HG03432 (cell line): ENCODE data around the gene TH.

Experiments used
- ATAC-seq: cut with Tn5 transposase; IDR thresholded peaks from one replicate; pipeline ENCODE4 v1.9.1; 2021; ENCODE audit warnings: mild to moderate bottlenecking, moderate library complexity; ENCODE audit not compliant: unreplicated experiment

TH gene

GRCh38 chr11:2143799-2144543 lies 27.6 kb downstream of the TH start:
- ATAC-seq = no peak

GRCh38 chr11:2143477-2143798 lies 28.2 kb downstream of the TH start:
- ATAC-seq = no peak

- no peak for ATAC-seq
These were observed 28.8 kb downstream of the TH start for GRCh38 chr11:2142762-2143202.

- ATAC-seq = no peak
These were observed 29.3 kb downstream of the TH start for GRCh38 chr11:2142300-2142759.

GRCh38 chr11:2140411-2141400 lies 30.9 kb downstream of the TH start:
- ATAC-seq = no peak

GRCh38 chr11:2139621-2140337 lies 31.8 kb downstream of the TH start:
- no peak for ATAC-seq

GRCh38 chr11:2139123-2139521 lies 32.5 kb downstream of the TH start, which contains the start of gene IGF2:
TSS of gene IGF2 (minus strand) at chr11:2139389. CDS start at chr11:2135523, 3,866 bp downstream.
- ATAC-seq = no peak

GRCh38 chr11:2138431-2139122 lies 33.0 kb downstream of the TH start:
- ATAC-seq = no peak

- ATAC-seq = no peak
These were observed 33.6 kb downstream of the TH start for GRCh38 chr11:2138068-2138430.

GRCh38 chr11:2137202-2138067 lies 34.2 kb downstream of the TH start:
- no peak for ATAC-seq

- ATAC-seq = no peak
These were observed 34.7 kb downstream of the TH start for GRCh38 chr11:2136952-2137201.

- ATAC-seq = no peak
These were observed 35.2 kb downstream of the TH start for GRCh38 chr11:2136209-2136951.

GRCh38 chr11:2135648-2136201 lies 35.9 kb downstream of the TH start:
- ATAC-seq = no peak

GRCh38 chr11:2135018-2135569 lies 36.5 kb downstream of the TH start:
- no peak for ATAC-seq

- no peak for ATAC-seq
These were observed 37.3 kb downstream of the TH start for GRCh38 chr11:2134022-2135010.

GRCh38 chr11:2133241-2134021 lies 38.2 kb downstream of the TH start:
- no peak for ATAC-seq

GRCh38 chr11:2132874-2133240 lies 38.8 kb downstream of the TH start:
- ATAC-seq = no peak
